ENCODE measurements around the gene UBA1.

DNA sequence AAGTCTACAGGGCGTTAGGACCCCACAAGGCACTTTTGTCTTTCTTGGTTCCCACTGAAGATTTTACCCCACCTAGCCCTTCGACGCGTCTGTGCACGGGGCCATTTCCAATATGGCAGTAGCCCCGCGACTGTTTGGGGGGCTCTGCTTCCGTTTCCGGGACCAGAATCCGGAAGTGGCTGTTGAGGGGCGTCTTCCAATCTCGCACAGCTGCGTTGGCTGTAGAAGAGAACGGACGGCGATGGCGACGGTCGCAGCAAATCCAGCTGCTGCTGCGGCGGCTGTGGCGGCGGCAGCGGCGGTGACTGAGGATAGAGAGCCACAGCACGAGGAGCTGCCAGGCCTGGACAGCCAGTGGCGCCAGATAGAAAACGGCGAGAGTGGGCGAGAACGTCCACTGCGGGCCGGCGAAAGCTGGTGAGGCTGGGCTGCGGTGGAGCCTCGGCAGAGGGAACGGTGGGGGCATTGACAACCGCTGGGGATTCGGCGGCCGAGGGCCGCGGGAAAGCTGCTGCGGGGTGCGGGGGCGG, 39.2 kb downstream of the UBA1 start, which contains the start of gene USP11:
- no peak for TF ChIP-seq CAMTA2 (CRISPR knock-in tag; IDR thresholded peaks at IDR 0.05; ENCODE audit: borderline replicate concordance)
- peak; percentile 59 to 74 for TF ChIP-seq POLR2A (IDR thresholded peaks at IDR 0.05; ENCODE audit: insufficient read depth in 1 of 2, low read depth in 2 of 2, low read length in 2 of 2)
- TF ChIP-seq DNMT1 (CRISPR knock-in tag; IDR thresholded peaks at IDR 0.05): no peak
